ENCODE data around the gene MMP24.

DNA sequence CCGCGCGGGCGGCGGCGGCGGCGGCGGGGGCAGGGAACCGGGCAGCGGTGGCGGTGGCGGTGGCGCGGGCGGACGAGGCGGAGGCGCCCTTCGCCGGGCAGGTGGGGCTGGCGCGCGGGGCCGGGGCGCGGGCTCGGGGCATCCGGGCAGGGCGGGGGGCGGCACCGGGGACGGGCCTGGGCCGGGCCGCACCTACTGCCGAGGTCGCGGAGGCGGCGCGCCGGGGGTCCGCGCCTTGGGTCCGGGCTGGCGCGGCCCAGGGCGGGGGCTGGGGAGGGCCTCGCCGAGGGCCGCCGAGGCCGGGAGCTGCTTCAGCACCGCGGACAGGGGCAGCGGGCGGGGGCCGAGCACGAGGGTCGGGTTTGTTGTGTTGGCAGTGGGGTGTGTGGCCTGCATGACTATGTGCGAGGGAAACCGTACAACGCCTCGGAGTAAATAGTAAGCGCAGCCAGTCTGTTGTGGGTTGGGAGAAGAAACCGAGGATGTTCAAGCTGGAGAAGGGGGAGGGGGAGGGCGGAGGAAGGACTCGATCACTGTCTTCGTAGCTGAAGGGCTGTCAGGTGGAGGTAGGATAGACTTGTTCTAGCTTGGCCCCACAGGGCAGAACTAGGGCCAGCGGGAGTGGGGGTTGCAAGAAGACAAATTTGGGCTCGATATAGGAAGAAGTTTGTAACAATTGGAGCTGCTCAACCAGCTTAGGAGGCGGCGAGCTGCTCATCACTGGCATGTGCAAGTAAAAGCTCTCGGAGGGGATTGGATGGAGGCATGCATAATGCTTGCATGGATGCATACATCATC lies 593 bp downstream of the MMP24 start:
- TF ChIP-seq CTCF (IDR thresholded peaks at IDR 0.05) (no peak), POLR2A (IDR thresholded peaks at IDR 0.05) (no peak)

Data from right lobe of liver (tissue), 4 donors.